Karpas-422 (cell line): ENCODE measurements around the gene SLC35F6. TPM values are rescaled to one million over a fixed set of nuclear protein-coding genes. Genes with fewer than 3 reads are reported as not detected.
A peak's percentile ranks its signal among the peaks of the same experiment; 100 is the strongest.

Experiments used
- DNase-seq: peaks from one replicate; pipeline ENCODE4 v3.0.0-alpha.2; 2015
- H2AFZ ChIP-seq: fragments of 200-600 bp; sonication (generic); 2 replicates; pipeline ENCODE4 v1.6.1; 2014; ENCODE audit warnings: antibody characterized with exemption, low read length, mixed read lengths
- H3K27ac ChIP-seq: fragments of 200-600 bp; sonication (generic); 2 replicates; pipeline ENCODE4 v1.5.1; 2014; ENCODE audit warnings: mild to moderate bottlenecking, low read length, moderate library complexity
- H3K27me3 ChIP-seq: fragments of 200-600 bp; sonication (generic); 2 replicates; pipeline ENCODE4 v1.6.1; 2014; ENCODE audit warnings: low read length, mixed read lengths
- H3K36me3 ChIP-seq: fragments of 200-600 bp; sonication (generic); 2 replicates; pipeline ENCODE4 v1.6.1; 2014; ENCODE audit warnings: low read length, mixed read lengths; ENCODE audit not compliant: insufficient read depth
- H3K4me1 ChIP-seq: fragments of 200-600 bp; sonication (generic); 2 replicates; pipeline ENCODE4 v1.6.1; 2014; ENCODE audit warnings: mild to moderate bottlenecking, low read length, mixed read lengths
- H3K4me2 ChIP-seq: fragments of 200-600 bp; sonication (generic); 2 replicates; pipeline ENCODE4 v1.6.1; 2014; ENCODE audit warnings: low read length, low read depth, mild to moderate bottlenecking; ENCODE audit not compliant: poor library complexity, severe bottlenecking
- H3K4me3 ChIP-seq: fragments of 200-600 bp; sonication (generic); 2 replicates; pipeline ENCODE4 v1.5.1; 2014; ENCODE audit warnings: mild to moderate bottlenecking, antibody characterized with exemption, low read length, mixed read lengths
- H3K79me2 ChIP-seq: fragments of 200-600 bp; sonication (generic); 2 replicates; pipeline ENCODE4 v1.6.1; 2014; ENCODE audit warnings: mild to moderate bottlenecking, low read length, mixed read lengths
- H3K9ac ChIP-seq: fragments of 200-600 bp; sonication (generic); 2 replicates; pipeline ENCODE4 v1.6.0; 2014; ENCODE audit warnings: low read length
- H3K9me2 ChIP-seq: fragments of 200-600 bp; sonication (generic), shearing (Covaris generic); replicated peaks from 2 replicates; pipeline ENCODE4 v1.6.0; 2014; ENCODE audit warnings: mild to moderate bottlenecking, low read length, moderate library complexity; ENCODE audit not compliant: insufficient read depth
- H3K9me3 ChIP-seq: fragments of 300-700, 200-600 bp; sonication (generic); 2 replicates; pipeline ENCODE4 v1.6.1; 2014; ENCODE audit warnings: low read length, mixed read lengths
- H4K20me1 ChIP-seq: fragments of 200-600 bp; sonication (generic); 2 replicates; pipeline ENCODE4 v1.6.1; 2014; ENCODE audit warnings: mild to moderate bottlenecking, antibody characterized with exemption, low read length, low read depth; ENCODE audit not compliant: insufficient read depth
- total RNA-seq: library from RNA; depleted of rRNA; stranded (reverse); fragments of >200 nt; shearing (Covaris generic); gene quantifications from 2 replicates; pipeline ENCODE4 v1.2.3, GENCODE V29; 2014; ENCODE audit warnings: low replicate concordance; rRNA removed

SLC35F6 gene, protein sequence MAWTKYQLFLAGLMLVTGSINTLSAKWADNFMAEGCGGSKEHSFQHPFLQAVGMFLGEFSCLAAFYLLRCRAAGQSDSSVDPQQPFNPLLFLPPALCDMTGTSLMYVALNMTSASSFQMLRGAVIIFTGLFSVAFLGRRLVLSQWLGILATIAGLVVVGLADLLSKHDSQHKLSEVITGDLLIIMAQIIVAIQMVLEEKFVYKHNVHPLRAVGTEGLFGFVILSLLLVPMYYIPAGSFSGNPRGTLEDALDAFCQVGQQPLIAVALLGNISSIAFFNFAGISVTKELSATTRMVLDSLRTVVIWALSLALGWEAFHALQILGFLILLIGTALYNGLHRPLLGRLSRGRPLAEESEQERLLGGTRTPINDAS
- total RNA-seq = 13.8 and 13.9 TPM in 2 replicates

GRCh38 chr2:26764078-26764887 is at the start of gene SLC35F6:
Gene SLC35F6 (plus strand): TSS chr2:26764284. CDS start chr2:26764350, 66 bp downstream.
- Histone ChIP-seq H4K20me1 (0 out of 2 replicates have a peak, but pooled peaks cover 14% of the 10 kb centered on the region), H3K4me3 (peak within 1 kb of the TSS; percentile 90), H3K79me2 (peaks cover 48% of the 10 kb centered on the region), H3K4me2 (peak within 1 kb of the TSS; percentile 88), H3K4me1 (peaks cover 19% of the 10 kb centered on the region), H2AFZ (peak within 1 kb of the TSS; percentile 76), H3K9ac (peak within 1 kb of the TSS; percentile 99), H3K36me3 (no peaks in the 10 kb centered on the region), H3K27ac (peak within 1 kb of the TSS; percentile 40; the same call in 1 of the 2 replicates), H3K27me3 (no peaks in the 10 kb centered on the region), H3K9me3 (no peaks in the 10 kb centered on the region), H3K9me2 (no peaks in the 10 kb centered on the region)
- peak; percentile 94 for DNase-seq

- H3K27ac ChIP-seq = no peak overlapping the region
- no peaks in the 10 kb centered on the region for H4K20me1 ChIP-seq
- H3K9ac ChIP-seq = no peak overlapping the region
- no peak overlapping the region for H3K4me3 ChIP-seq
- H3K4me1 ChIP-seq = no peaks in the 10 kb centered on the region
- DNase-seq = no peak
- no peaks in the 10 kb centered on the region for H3K9me3 ChIP-seq
- no peak overlapping the region for H2AFZ ChIP-seq
- H3K79me2 ChIP-seq = no peaks in the 10 kb centered on the region
- H3K4me2 ChIP-seq = no peak overlapping the region
- no peaks in the 10 kb centered on the region for H3K27me3 ChIP-seq
- H3K9me2 ChIP-seq = no peaks in the 10 kb centered on the region
- H3K36me3 ChIP-seq = no peaks in the 10 kb centered on the region
These were observed 48.4 kb upstream of the SLC35F6 start for GRCh38 chr2:26715528-26716270.

GRCh38 chr2:26716340-26716739 is 47.7 kb upstream of the SLC35F6 start:
- Histone ChIP-seq H3K27me3 (no peaks in the 10 kb centered on the region), H3K79me2 (no peaks in the 10 kb centered on the region), H4K20me1 (no peaks in the 10 kb centered on the region), H3K36me3 (no peaks in the 10 kb centered on the region), H3K4me3 (no peak overlapping the region), H2AFZ (no peak overlapping the region), H3K9me3 (no peaks in the 10 kb centered on the region), H3K4me2 (no peak overlapping the region), H3K9me2 (no peaks in the 10 kb centered on the region), H3K4me1 (no peaks in the 10 kb centered on the region), H3K27ac (no peak overlapping the region), H3K9ac (no peak overlapping the region)
- no peak for DNase-seq

DNA sequence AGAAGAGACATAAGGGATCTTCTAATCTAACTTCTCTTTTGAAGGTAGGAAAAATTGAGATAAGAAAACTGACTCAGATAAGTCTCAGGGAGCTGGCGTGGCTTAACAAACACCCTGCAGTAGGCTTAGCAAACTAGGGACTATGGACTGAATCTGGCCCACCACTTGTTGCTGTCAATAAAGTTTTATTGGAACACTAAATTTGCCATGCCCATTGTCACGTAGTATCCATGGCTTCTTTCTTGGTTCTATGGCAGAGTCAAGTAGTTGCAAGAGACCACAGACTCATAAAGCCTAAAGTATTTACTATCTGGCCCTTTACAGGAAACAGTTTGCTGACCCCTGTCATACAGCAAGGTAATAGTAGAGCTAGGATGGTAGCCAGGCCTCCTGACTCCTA is 47.3 kb upstream of the SLC35F6 start:
- H3K4me1 ChIP-seq = no peaks in the 10 kb centered on the region
- no peak overlapping the region for H3K4me3 ChIP-seq
- no peaks in the 10 kb centered on the region for H3K36me3 ChIP-seq
- H3K9ac ChIP-seq = no peak overlapping the region
- H3K27ac ChIP-seq = no peak overlapping the region
- no peak overlapping the region for H2AFZ ChIP-seq
- H4K20me1 ChIP-seq = no peaks in the 10 kb centered on the region
- H3K4me2 ChIP-seq = no peak overlapping the region
- no peak for DNase-seq
- no peaks in the 10 kb centered on the region for H3K9me2 ChIP-seq
- no peaks in the 10 kb centered on the region for H3K9me3 ChIP-seq
- no peaks in the 10 kb centered on the region for H3K27me3 ChIP-seq
- no peaks in the 10 kb centered on the region for H3K79me2 ChIP-seq

GRCh38 chr2:26717362-26717761 is 46.7 kb upstream of the SLC35F6 start:
- Histone ChIP-seq H2AFZ (no peak overlapping the region), H3K79me2 (no peaks in the 10 kb centered on the region), H3K9me3 (no peaks in the 10 kb centered on the region), H3K27ac (no peak overlapping the region), H3K4me1 (no peaks in the 10 kb centered on the region), H4K20me1 (no peaks in the 10 kb centered on the region), H3K4me3 (no peak overlapping the region), H3K36me3 (no peaks in the 10 kb centered on the region), H3K27me3 (no peaks in the 10 kb centered on the region), H3K9me2 (no peaks in the 10 kb centered on the region), H3K9ac (no peak overlapping the region), H3K4me2 (no peak overlapping the region)
- no peak for DNase-seq

- Histone ChIP-seq H3K4me3 (no peak overlapping the region), H3K79me2 (no peaks in the 10 kb centered on the region), H3K36me3 (no peaks in the 10 kb centered on the region), H3K9ac (no peak overlapping the region), H3K9me2 (no peaks in the 10 kb centered on the region), H3K27me3 (no peaks in the 10 kb centered on the region), H3K27ac (no peak overlapping the region), H3K4me2 (no peak overlapping the region), H2AFZ (no peak overlapping the region), H3K9me3 (no peaks in the 10 kb centered on the region), H3K4me1 (no peaks in the 10 kb centered on the region), H4K20me1 (no peaks in the 10 kb centered on the region)
- DNase-seq = no peak
These were observed 45.0 kb upstream of the SLC35F6 start for GRCh38 chr2:26718949-26719686.

DNA sequence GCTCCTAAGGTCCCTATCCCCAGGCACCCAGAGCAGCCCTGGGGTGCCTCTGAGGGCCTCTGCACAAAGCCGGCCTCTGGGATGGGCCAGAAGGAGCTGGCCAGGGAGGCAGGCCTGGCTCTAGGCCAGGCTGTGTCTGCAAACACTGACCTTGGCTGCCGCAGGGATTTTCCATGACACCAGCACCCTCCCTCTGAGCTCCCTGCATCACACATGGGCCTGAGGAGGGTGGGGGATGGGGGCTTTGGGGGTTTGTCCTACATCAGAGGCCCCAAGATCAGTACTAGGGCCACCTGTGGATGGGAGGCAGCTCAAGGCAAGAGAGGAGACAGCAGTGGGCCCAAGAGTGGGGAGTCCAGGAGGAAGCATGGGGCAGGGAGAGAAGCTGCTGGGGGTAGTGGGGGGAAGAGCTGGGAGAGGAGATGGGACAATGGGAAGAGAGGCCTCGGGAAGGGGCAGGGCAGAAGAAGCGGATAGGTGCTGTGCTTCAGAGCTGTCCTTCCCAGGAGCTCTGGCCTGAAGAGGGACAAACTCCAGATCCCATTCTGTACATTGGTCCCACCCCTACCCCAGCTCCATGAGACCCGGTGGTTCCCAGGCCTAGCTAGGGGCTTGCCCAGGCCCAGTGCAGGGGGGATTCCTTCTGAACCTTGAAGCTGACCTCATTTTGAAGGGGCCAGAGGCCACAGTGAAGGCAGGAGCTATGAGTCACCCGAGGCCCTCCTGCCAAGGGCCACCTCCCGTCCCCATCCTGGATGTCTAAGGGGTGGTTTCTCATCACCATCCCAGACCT is 43.6 kb upstream of the SLC35F6 start:
- Histone ChIP-seq H4K20me1 (no peaks in the 10 kb centered on the region), H3K36me3 (no peaks in the 10 kb centered on the region), H3K4me2 (no peak overlapping the region), H3K27ac (no peak overlapping the region), H3K27me3 (no peaks in the 10 kb centered on the region), H2AFZ (no peak overlapping the region), H3K9me3 (no peaks in the 10 kb centered on the region), H3K9me2 (no peaks in the 10 kb centered on the region), H3K4me3 (no peak overlapping the region), H3K79me2 (no peaks in the 10 kb centered on the region), H3K9ac (no peak overlapping the region), H3K4me1 (no peaks in the 10 kb centered on the region)
- DNase-seq = no peak
